Endothelial cell of umbilical vein (primary cell): Measurements from ENCODE around the gene FSTL4. TPM values are rescaled to one million over a fixed set of nuclear protein-coding genes. Genes with fewer than 3 reads are reported as not detected.

Experiments used
- BruUV-seq: library from RNA; stranded (reverse); fragments of 400-500 nt; replicated peaks from 2 replicates; lab custom pipeline; 2021; lab: Mats Ljungman, UMichigan
- CTCF ChIA-PET: fragments of 300-600, 350-600 bp; sonication (Branson Sonifier 250); formaldehyde crosslinking; loops from one replicate; lab custom pipeline; 2021; ENCODE audit warnings: antibody characterized with exemption, inconsistent platforms; lab: Charles Lee
- POLR2A ChIA-PET: fragments of 300-600, 350-600 bp; sonication (Branson Sonifier 250); formaldehyde crosslinking; loops from one replicate; lab custom pipeline; 2021; ENCODE audit warnings: antibody characterized with exemption, inconsistent platforms; lab: Charles Lee
- DNase-seq: peaks from one replicate; pipeline ENCODE4 v3.0.0-alpha.2; 2011; ENCODE audit warnings: low read depth, low spot score
- FAIRE-seq: peaks from 2 replicates; lab custom pipeline; 2011; peaks lifted over from hg19 to GRCh38; lab: Jason Lieb, UNC
- H2AFZ ChIP-seq: 2 replicates; pipeline ENCODE4 v1.6.0; 2012; ENCODE audit warnings: low read depth, low read length, control low read depth, inconsistent platforms
- H3K27ac ChIP-seq: 2 replicates; pipeline ENCODE4 v1.5.1; 2011; ENCODE audit warnings: low read depth, mild to moderate bottlenecking, control low read depth, low read length, moderate library complexity; ENCODE audit not compliant: insufficient read depth
- H3K27me3 ChIP-seq, 2 experiments: 2 replicates each; pipeline versions ENCODE4 v1.6.0 to v1.6.1; 2011; ENCODE audit warnings: low read length in 2 of 2, mixed read lengths in 1 of 2; ENCODE audit not compliant: control insufficient read depth in 2 of 2, insufficient read depth in 2 of 2
- H3K36me3 ChIP-seq, 2 experiments: 2 replicates in 1 of 2; 3 replicates in 1 of 2; pipeline ENCODE4 v1.5.1; 2011; ENCODE audit warnings: low read length in 2 of 2, mild to moderate bottlenecking in 1 of 2, moderate library complexity in 1 of 2; ENCODE audit not compliant: control insufficient read depth in 2 of 2, insufficient read depth in 2 of 2; ENCODE audit errors: extremely low read depth in 1 of 2
- H3K4me1 ChIP-seq: 3 replicates; pipeline ENCODE4 v1.5.1; 2011; ENCODE audit warnings: mild to moderate bottlenecking, low read length; ENCODE audit not compliant: control insufficient read depth, insufficient read depth; ENCODE audit errors: extremely low read depth
- H3K4me2 ChIP-seq: 2 replicates; pipeline ENCODE4 v1.6.1; 2011; ENCODE audit warnings: low read length, control low read depth, mixed read lengths; ENCODE audit not compliant: insufficient read depth
- H3K4me3 ChIP-seq, 3 experiments: fragments of 200-600 bp in 1 of 3; sonication (generic), shearing (Covaris generic) in 1 of 3; replicated peaks in 1 of 3; 2 replicates each; pipeline ENCODE4 v1.5.1; 2011 to 2016; ENCODE audit warnings: control low read depth in 3 of 3, low read length in 3 of 3, mild to moderate bottlenecking in 2 of 3, inconsistent platforms in 1 of 3, low read depth in 1 of 3, moderate library complexity in 1 of 3; ENCODE audit not compliant: insufficient read depth in 1 of 3
- H3K79me2 ChIP-seq: 2 replicates; pipeline ENCODE4 v1.6.0; 2012; ENCODE audit warnings: low read length, inconsistent platforms; ENCODE audit not compliant: control insufficient read depth, insufficient read depth
- H3K9ac ChIP-seq: replicated peaks from 2 replicates; pipeline ENCODE3; 2011; ENCODE audit warnings: low read length, control low read depth; ENCODE audit not compliant: insufficient read depth; ENCODE audit errors: extremely low read depth
- H3K9me1 ChIP-seq: replicated peaks from 3 replicates; pipeline ENCODE4 v1.6.0; 2011; ENCODE audit warnings: mild to moderate bottlenecking, low read length; ENCODE audit not compliant: control insufficient read depth, insufficient read depth; ENCODE audit errors: extremely low read depth
- H3K9me3 ChIP-seq: replicated peaks from 2 replicates; pipeline ENCODE4 v1.5.1; 2012; ENCODE audit warnings: low read length, inconsistent platforms; ENCODE audit not compliant: control insufficient read depth, insufficient read depth
- H4K20me1 ChIP-seq: replicated peaks from 2 replicates; pipeline ENCODE3; 2011; ENCODE audit warnings: mild to moderate bottlenecking, low read length; ENCODE audit not compliant: control insufficient read depth, insufficient read depth; ENCODE audit errors: extremely low read depth
- EZH2 ChIP-seq: IDR thresholded peaks from 2 replicates; pipeline ENCODE4 v1.6.1; 2012; ENCODE audit warnings: borderline replicate concordance, low read depth, mild to moderate bottlenecking, moderate library complexity, low read length, inconsistent platforms; ENCODE audit not compliant: severe bottlenecking
- FOS ChIP-seq: IDR thresholded peaks from 2 replicates; pipeline ENCODE4 v1.6.1; 2011; ENCODE audit warnings: mild to moderate bottlenecking, low read length, moderate library complexity, borderline replicate concordance; ENCODE audit not compliant: insufficient read depth
- GATA2 ChIP-seq: IDR thresholded peaks from 2 replicates; pipeline ENCODE4 v1.7.0; 2011; ENCODE audit warnings: low read depth, mild to moderate bottlenecking, moderate library complexity, mixed read lengths, low read length; ENCODE audit not compliant: insufficient read length, insufficient read depth
- JUN ChIP-seq: IDR thresholded peaks from 2 replicates; pipeline ENCODE4 v1.6.1; 2011; ENCODE audit warnings: borderline replicate concordance, low read depth; ENCODE audit not compliant: insufficient read length, insufficient read depth
- MYC ChIP-seq: IDR thresholded peaks from one replicate; pipeline ENCODE4 v1.6.1; 2011; ENCODE audit warnings: mild to moderate bottlenecking, low read depth, low read length
- POLR2A ChIP-seq: IDR thresholded peaks from 2 replicates; pipeline ENCODE4 v1.6.1; 2012; ENCODE audit warnings: low read depth, mild to moderate bottlenecking, control low read depth, low read length
- POLR2AphosphoS5 ChIP-seq: IDR thresholded peaks from 2 replicates; pipeline ENCODE4 v1.6.1; 2012; ENCODE audit warnings: low read depth, mild to moderate bottlenecking, control low read depth, low read length, moderate library complexity; ENCODE audit not compliant: insufficient read depth
- dilution Hi-C: fragments of 300-500 bp; cut with MboI; formaldehyde crosslinking; loops from one replicate; pipeline ENCODE4 v1.15.0; 2019; ENCODE audit warnings: low sequenced_read_pairs; ENCODE audit not compliant: extremely low pct_ligation_motif_present
- intact Hi-C: fragments of 100-400 bp; cut with micrococcal nuclease; formaldehyde crosslinking; loops from one replicate; pipeline ENCODE4 v1.10.0; 2022
- polyA plus RNA-seq, 4 experiments: library from polyadenylated mRNA; depleted of rRNA in 3 of 4; stranded (reverse) in 3 of 4; unstranded in 1 of 4; fragments of >200 nt; gene quantifications; 2 replicates each; pipeline versions ENCODE4 v1.2.1 to v1.2.3, GENCODE V29; 2011 to 2012; ENCODE audit warnings: missing spikeins in 1 of 4
- total RNA-seq: library from RNA; stranded (reverse); gene quantifications from 2 replicates; pipeline ENCODE4 v1.2.3, GENCODE V29; 2021
- TF ChIP-seq, protein P1 (sequence below), 2 donors: IDR thresholded peaks; 1 replicate in 1 of 2; 2 replicates in 1 of 2; pipeline ENCODE4 v1.5.1; 2011; ENCODE audit warnings: low read length in 2 of 2, mild to moderate bottlenecking in 2 of 2, moderate library complexity in 2 of 2, control low read depth in 1 of 2, inconsistent platforms in 1 of 2, low read depth in 1 of 2; ENCODE audit not compliant: insufficient read depth in 1 of 2; ENCODE audit errors: extremely low read depth in 1 of 2
- TF ChIP-seq, protein P2 (sequence below): IDR thresholded peaks from 2 replicates; pipeline ENCODE4 v1.6.1; 2011; ENCODE audit not compliant: insufficient read depth, insufficient read length

Gene FSTL4
- total and polyA plus RNA-seq, 2 donors (not counting 3 experiments of a cell fraction or from before 2014, with no cell fraction given), result 0.18 TPM; not detected in 1

DNA sequence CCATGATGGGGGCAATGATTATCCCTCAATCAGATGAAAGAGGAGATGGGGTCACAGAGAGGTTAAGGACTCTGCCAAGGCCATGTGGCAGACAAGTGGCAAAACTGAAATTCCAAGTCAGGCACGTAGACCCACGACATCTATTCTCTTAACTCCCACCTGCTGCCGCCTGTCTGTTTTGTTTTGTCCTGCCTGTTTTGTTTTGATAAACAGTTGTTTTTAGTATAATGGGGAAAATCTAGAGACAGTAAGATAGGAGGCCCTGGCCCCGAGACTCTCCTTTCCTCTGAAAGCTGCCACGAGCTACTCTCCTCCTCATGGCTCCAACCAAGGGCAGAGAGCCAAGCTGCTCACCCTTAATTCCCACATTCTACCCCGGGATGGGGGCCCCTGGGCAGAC, 4.9 kb downstream of the FSTL4 start:
- no peak overlapping the region for H3K4me2 ChIP-seq
- TF ChIP-seq, protein P1, sequence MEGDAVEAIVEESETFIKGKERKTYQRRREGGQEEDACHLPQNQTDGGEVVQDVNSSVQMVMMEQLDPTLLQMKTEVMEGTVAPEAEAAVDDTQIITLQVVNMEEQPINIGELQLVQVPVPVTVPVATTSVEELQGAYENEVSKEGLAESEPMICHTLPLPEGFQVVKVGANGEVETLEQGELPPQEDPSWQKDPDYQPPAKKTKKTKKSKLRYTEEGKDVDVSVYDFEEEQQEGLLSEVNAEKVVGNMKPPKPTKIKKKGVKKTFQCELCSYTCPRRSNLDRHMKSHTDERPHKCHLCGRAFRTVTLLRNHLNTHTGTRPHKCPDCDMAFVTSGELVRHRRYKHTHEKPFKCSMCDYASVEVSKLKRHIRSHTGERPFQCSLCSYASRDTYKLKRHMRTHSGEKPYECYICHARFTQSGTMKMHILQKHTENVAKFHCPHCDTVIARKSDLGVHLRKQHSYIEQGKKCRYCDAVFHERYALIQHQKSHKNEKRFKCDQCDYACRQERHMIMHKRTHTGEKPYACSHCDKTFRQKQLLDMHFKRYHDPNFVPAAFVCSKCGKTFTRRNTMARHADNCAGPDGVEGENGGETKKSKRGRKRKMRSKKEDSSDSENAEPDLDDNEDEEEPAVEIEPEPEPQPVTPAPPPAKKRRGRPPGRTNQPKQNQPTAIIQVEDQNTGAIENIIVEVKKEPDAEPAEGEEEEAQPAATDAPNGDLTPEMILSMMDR (IDR thresholded peaks at IDR 0.05; ENCODE audit: extremely low read depth in 1 of 2, insufficient read depth in 1 of 2, low read depth in 1 of 2, low read length in 2 of 2), result no peak
- TF ChIP-seq MYC (no peak), EZH2 (no peak), FOS (no peak), GATA2 (no peak), JUN (no peak), POLR2A (no peak), POLR2AphosphoS5 (no peak)
- TF ChIP-seq, protein P2, sequence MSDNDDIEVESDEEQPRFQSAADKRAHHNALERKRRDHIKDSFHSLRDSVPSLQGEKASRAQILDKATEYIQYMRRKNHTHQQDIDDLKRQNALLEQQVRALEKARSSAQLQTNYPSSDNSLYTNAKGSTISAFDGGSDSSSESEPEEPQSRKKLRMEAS, result no peak
- H4K20me1 ChIP-seq, result peaks cover 3% of the 10 kb centered on the region
- H3K9me1 ChIP-seq, result no peaks in the 10 kb centered on the region
- CTCF ChIA-PET, result interaction anchor here (1.1 to 2.1 kb wide), 2 partner anchors 184 to 186 kb away, joined by 3 to 10 read pairs; no protein-coding TSS in a partner anchor
- BruUV-seq, result no TSS peak
- H3K27me3 ChIP-seq, result peaks cover 23 to 44% of the 10 kb centered on the region in 2 experiments
- POLR2A ChIA-PET, result no interaction called here
- FAIRE-seq (no peak), DNase-seq (no peak)
- H3K36me3 ChIP-seq, result no peaks in the 10 kb centered on the region
- no peak overlapping the region for H3K9ac ChIP-seq
- no peak overlapping the region for H3K4me3 ChIP-seq
- intact Hi-C loops, result no loop called here
- no peak overlapping the region for H2AFZ ChIP-seq
- peaks cover 35% of the 10 kb centered on the region for H3K4me1 ChIP-seq
- no peaks in the 10 kb centered on the region for H3K9me3 ChIP-seq
- dilution Hi-C loops, result no loop called here
- no peak overlapping the region for H3K27ac ChIP-seq
- H3K79me2 ChIP-seq, result no peaks in the 10 kb centered on the region
